Endodermal cell (in vitro differentiated cells): ENCODE results near the gene TAOK1. TPM values are rescaled to one million over a fixed set of nuclear protein-coding genes. Genes with fewer than 3 reads are reported as not detected.

ENCODE experiments used
- DNase-seq: peaks from one replicate; pipeline ENCODE4 v3.0.0-alpha.2; 2017
- H3K27ac ChIP-seq: 2 replicates; pipeline ENCODE4 v1.5.1; 2013; ENCODE audit warnings: mild to moderate bottlenecking, low read depth, low read length, moderate library complexity
- H3K27me3 ChIP-seq: 2 replicates; pipeline ENCODE4 v1.6.1; 2013; ENCODE audit warnings: mild to moderate bottlenecking, low read length, moderate library complexity; ENCODE audit not compliant: insufficient read depth, control insufficient read depth, poor library complexity, severe bottlenecking
- H3K36me3 ChIP-seq: 2 replicates; pipeline ENCODE4 v1.7.0; 2013; ENCODE audit warnings: mild to moderate bottlenecking, low read length, moderate library complexity; ENCODE audit not compliant: control insufficient read depth, insufficient read depth
- H3K4me1 ChIP-seq: one replicate; pipeline ENCODE4 v1.7.0; 2013; ENCODE audit warnings: low read length; ENCODE audit not compliant: control insufficient read depth, insufficient read depth
- H3K4me3 ChIP-seq: 2 replicates; pipeline ENCODE4 v1.5.1; 2013; ENCODE audit warnings: mild to moderate bottlenecking, low read length, moderate library complexity
- H3K9ac ChIP-seq: 2 replicates; pipeline ENCODE4 v1.6.1; 2013; ENCODE audit warnings: mild to moderate bottlenecking, low read length, moderate library complexity; ENCODE audit not compliant: poor library complexity, severe bottlenecking; ENCODE audit errors: extremely low read depth
- H3K9me3 ChIP-seq: 2 replicates; pipeline ENCODE4 v1.6.1; 2013; ENCODE audit warnings: mild to moderate bottlenecking, low read length, moderate library complexity; ENCODE audit not compliant: control insufficient read depth
- H3K27ac Mint-ChIP-seq: 2 replicates; pipeline ENCODE4 v1.8.0; 2020; ENCODE audit warnings: mixed read lengths
- H3K27me3 Mint-ChIP-seq: 2 replicates; pipeline ENCODE4 v1.8.0; 2021; ENCODE audit warnings: mild to moderate bottlenecking, mixed read lengths; ENCODE audit not compliant: insufficient read depth
- H3K36me3 Mint-ChIP-seq: 2 replicates; pipeline ENCODE4 v1.8.0; 2020; ENCODE audit warnings: low read depth, mixed read lengths
- H3K4me1 Mint-ChIP-seq: 2 replicates; pipeline ENCODE4 v1.8.0; 2020; ENCODE audit warnings: mixed read lengths
- H3K4me3 Mint-ChIP-seq: 2 replicates; pipeline ENCODE4 v1.8.0; 2020; ENCODE audit warnings: mild to moderate bottlenecking, moderate library complexity, mixed read lengths
- H3K9me3 Mint-ChIP-seq: 2 replicates; pipeline ENCODE4 v1.8.0; 2020; ENCODE audit warnings: mild to moderate bottlenecking, mixed read lengths
- CTCF ChIP-seq: fragments of 200-600 bp; sonication (generic); conservative IDR thresholded peaks from 2 replicates; pipeline ENCODE4 v1.5.0; 2021; ENCODE audit warnings: antibody characterized with exemption, mild to moderate bottlenecking
- WGBS, 2 experiments: methylation state at CpG; one replicate each; pipeline versions ENCODE4 v1.1.5 to v1.1.7; 2013; ENCODE audit warnings: missing lambda C conversion rate in 2 of 2, mixed read lengths in 1 of 2; ENCODE audit not compliant: insufficient coverage in 1 of 2, insufficient read length in 1 of 2; 5-methylcytosine and 5-hydroxymethylcytosine counted together
- total RNA-seq, 2 donors: library from RNA; stranded (reverse); fragmentation: NEBNext Ultra II Directional in 1 of 2; extraction: Animal tissue kit (Norgen Biotek cat#: 25700) in 1 of 2; gene quantifications; 2 replicates in 1 of 2; 3 replicates in 1 of 2; pipeline ENCODE4 v1.2.1, GENCODE V29; 2021

The TAOK1 gene
- total RNA-seq, 2 donors from 2014 or later: 95.9 to 102 TPM

GRCh38 chr17:29567304-29567553, 177.1 kb downstream of the TAOK1 start:
- Histone ChIP-seq H3K9ac (no peak overlapping the region), H3K27ac (no peak overlapping the region), H3K27me3 (peaks cover 49% of the 10 kb centered on the region), H3K4me3 (peak overlapping the region; percentile 85), H3K36me3 (no peaks in the 10 kb centered on the region), H3K4me1 (no peaks in the 10 kb centered on the region), H3K9me3 (no peaks in the 10 kb centered on the region)
- Mint-ChIP-seq H3K27ac (no peak overlapping the region), H3K4me3 (peak overlapping the region; percentile 68), H3K27me3 (peaks cover 62% of the 10 kb centered on the region), H3K9me3 (no peaks in the 10 kb centered on the region), H3K4me1 (peaks cover 10% of the 10 kb centered on the region), H3K36me3 (no peaks in the 10 kb centered on the region)
- no peak for TF ChIP-seq CTCF
- WGBS, 2 experiments: 0 to 1% methylated on average over 5 to 27 of the region's 27 CpGs
- DNase-seq: no peak

- H3K4me1 ChIP-seq: no peaks in the 10 kb centered on the region
- H3K4me3 ChIP-seq: peak overlapping the region; percentile 85
- 0 to 1% methylated on average over 32 to 63 of the region's 63 CpGs for WGBS, 2 experiments
- no peak overlapping the region for H3K27ac ChIP-seq
- H3K27me3 Mint-ChIP-seq: peaks cover 57% of the 10 kb centered on the region
- TF ChIP-seq CTCF: peak; percentile 27
- peak overlapping the region; percentile 47 for H3K9ac ChIP-seq
- H3K9me3 ChIP-seq: no peaks in the 10 kb centered on the region
- no peaks in the 10 kb centered on the region for H3K36me3 Mint-ChIP-seq
- peaks cover 10% of the 10 kb centered on the region for H3K4me1 Mint-ChIP-seq
- H3K9me3 Mint-ChIP-seq: no peaks in the 10 kb centered on the region
- no peaks in the 10 kb centered on the region for H3K36me3 ChIP-seq
- H3K4me3 Mint-ChIP-seq: peak overlapping the region; percentile 68
- peaks cover 44% of the 10 kb centered on the region for H3K27me3 ChIP-seq
- peak; percentile 93 for DNase-seq
- peak overlapping the region; percentile 57 for H3K27ac Mint-ChIP-seq
Measured at GRCh38 chr17:29567554-29568330, 177.6 kb downstream of the TAOK1 start.

GRCh38 chr17:29568331-29569244, 178.4 kb downstream of the TAOK1 start, which contains the start of gene TP53I13:
TP53I13 (plus strand) TSS chr17:29568701; CDS start chr17:29568759, 58 bp downstream.
- H3K27me3 ChIP-seq: peaks cover 41% of the 10 kb centered on the region
- H3K9ac ChIP-seq: peak within 1 kb of the TSS; percentile 51
- Mint-ChIP-seq H3K27me3 (peaks cover 53% of the 10 kb centered on the region), H3K27ac (peak within 1 kb of the TSS; percentile 57), H3K36me3 (no peaks in the 10 kb centered on the region), H3K4me3 (peak within 1 kb of the TSS; percentile 68), H3K9me3 (no peaks in the 10 kb centered on the region), H3K4me1 (peaks cover 10% of the 10 kb centered on the region)
- H3K27ac ChIP-seq: no peak within 1 kb of the TSS
- WGBS, 2 experiments: 1% methylated on average over 40 to 85 of the region's 85 CpGs
- DNase-seq: peak; percentile 97
- H3K36me3 ChIP-seq: peaks cover 4% of the 10 kb centered on the region
- no peaks in the 10 kb centered on the region for H3K4me1 ChIP-seq
- TF ChIP-seq CTCF: no peak
- peak within 1 kb of the TSS; percentile 86 for H3K4me3 ChIP-seq
- no peaks in the 10 kb centered on the region for H3K9me3 ChIP-seq
